Right renal pelvis (tissue), 4 donors: Measurements from ENCODE around the gene ELANE. TPM values are rescaled to one million over a fixed set of nuclear protein-coding genes. Genes with fewer than 3 reads are reported as not detected.
"Not testable (repeated sequence)": the region's sequence is repeated elsewhere in the genome, so short reads cannot be mapped to it uniquely, and the experiment has no call there.

Source experiments
- DNase-seq, 4 donors: peaks; one replicate each; pipeline ENCODE4 v3.0.0-alpha.2; 2013; ENCODE audit warnings: low read depth in 4 of 4, low spot score in 3 of 4, missing footprints in 1 of 4
- polyA plus RNA-seq, 4 donors: library from polyadenylated mRNA; unstranded; fragments of 120-200 nt; gene quantifications; one replicate each; pipeline ENCODE4 v1.2.1, GENCODE V29; 2013; ENCODE audit not compliant: insufficient read length in 4 of 4

The ELANE gene
- polyA plus RNA-seq, 4 donors: 0.18 to 0.96 (median 0.64) TPM; not detected in 1

- no peak for DNase-seq
These were observed 16.8 kb upstream of the ELANE start for GRCh38 chr19:835210-835810.

GRCh38 chr19:840519-841206 lies 11.4 kb upstream of the ELANE start, which contains the start of gene PRTN3:
Gene PRTN3 (plus strand): TSS chr19:840999. CDS start chr19:841009, 10 bp downstream.
- DNase-seq: no peak

- DNase-seq: not testable (repeated sequence)
These were observed 9.3 kb upstream of the ELANE start for GRCh38 chr19:842802-843179.

GRCh38 chr19:843180-843835 lies 8.8 kb upstream of the ELANE start:
- no peak for DNase-seq

GRCh38 chr19:843836-844545 lies 8.1 kb upstream of the ELANE start:
- DNase-seq: no peak

- no peak for DNase-seq
These were observed 7.5 kb upstream of the ELANE start for GRCh38 chr19:844546-844971.

GRCh38 chr19:845707-846521 lies 6.2 kb upstream of the ELANE start:
- no peak for DNase-seq

- no peak for DNase-seq
These were observed 3.6 kb upstream of the ELANE start for GRCh38 chr19:848386-848921.

GRCh38 chr19:849195-849594 lies 2.9 kb upstream of the ELANE start:
- DNase-seq: not testable (repeated sequence)

GRCh38 chr19:850221-850978 lies 1.7 kb upstream of the ELANE start:
- peak in 1 of 4 donors; percentile 54 for DNase-seq

GRCh38 chr19:850979-851335 lies 1.1 kb upstream of the ELANE start:
- DNase-seq: no peak

- DNase-seq: no peak
These were observed 997 bp downstream of the ELANE start for GRCh38 chr19:853014-853585.

- DNase-seq: not testable (repeated sequence)
These were observed 1.6 kb downstream of the ELANE start for GRCh38 chr19:853614-854220.

GRCh38 chr19:854549-854948 lies 2.4 kb downstream of the ELANE start:
- no peak for DNase-seq

- DNase-seq: no peak
These were observed 3.0 kb downstream of the ELANE start for GRCh38 chr19:855142-855541.

GRCh38 chr19:855566-856120 lies 3.5 kb downstream of the ELANE start:
- DNase-seq: no peak

- no peak for DNase-seq
These were observed 6.2 kb downstream of the ELANE start for GRCh38 chr19:858284-858683.
